ENCODE measurements around the gene ZNRD2.

Gene ZNRD2

GRCh38 chr11:65574109-65574810 lies 4.0 kb downstream of the ZNRD2 start:
- TF ChIP-seq CTCF (IDR thresholded peaks at IDR 0.05; ENCODE audit: insufficient read depth, low read length, poor library complexity, severe bottlenecking): peak; percentile 64
- no peak for TF ChIP-seq EZH2phosphoT487 (conservative IDR thresholded peaks at IDR 0.05; ENCODE audit: low read length)
- Histone ChIP-seq H3K36me3 (ENCODE audit: low read length) (no peaks in the 10 kb centered on the region), H3K4me3 (ENCODE audit: insufficient read depth, low read length, poor library complexity, severe bottlenecking) (peak overlapping the region; percentile 62), H3K27me3 (ENCODE audit: low read length) (no peaks in the 10 kb centered on the region), H3K9me2 (replicated peaks; ENCODE audit: insufficient read depth, low read length) (no peaks in the 10 kb centered on the region), H3K4me2 (ENCODE audit: low read depth, low read length, poor library complexity, severe bottlenecking) (peak overlapping the region; percentile 97), H3K9me3 (ENCODE audit: insufficient read depth, low read length) (no peaks in the 10 kb centered on the region), H3K79me2 (ENCODE audit: insufficient read depth, low read length) (peaks cover 10% of the 10 kb centered on the region; the same call in 1 of the 2 replicates), H2AFZ (ENCODE audit: low read depth, low read length, severe bottlenecking) (peak overlapping the region; percentile 43), H4K20me1 (ENCODE audit: low read depth, low read length) (no peaks in the 10 kb centered on the region), H3F3A (ENCODE audit: insufficient read depth) (peaks cover 11% of the 10 kb centered on the region), H3K27ac (ENCODE audit: low read depth, low read length) (peak overlapping the region; percentile 74), H3K9ac (ENCODE audit: low read length) (peak overlapping the region; percentile 84)

GRCh38 chr11:65574811-65575567 lies 4.7 kb downstream of the ZNRD2 start:
- H3K4me2 ChIP-seq (ENCODE audit: low read depth, low read length, poor library complexity, severe bottlenecking): peak overlapping the region; percentile 73
- peaks cover 11% of the 10 kb centered on the region for H3F3A ChIP-seq (ENCODE audit: insufficient read depth)
- no peaks in the 10 kb centered on the region for H3K36me3 ChIP-seq (ENCODE audit: low read length)
- H3K9me2 ChIP-seq (replicated peaks; ENCODE audit: insufficient read depth, low read length): no peaks in the 10 kb centered on the region
- H3K27me3 ChIP-seq (ENCODE audit: low read length): no peaks in the 10 kb centered on the region
- peak overlapping the region; percentile 74 for H3K27ac ChIP-seq (ENCODE audit: low read depth, low read length)
- TF ChIP-seq CTCF (IDR thresholded peaks at IDR 0.05; ENCODE audit: insufficient read depth, low read length, poor library complexity, severe bottlenecking) (no peak), EZH2phosphoT487 (conservative IDR thresholded peaks at IDR 0.05; ENCODE audit: low read length) (no peak)
- peak overlapping the region; percentile 84 for H3K9ac ChIP-seq (ENCODE audit: low read length)
- H2AFZ ChIP-seq (ENCODE audit: low read depth, low read length, severe bottlenecking): peak overlapping the region; percentile 43
- H3K4me3 ChIP-seq (ENCODE audit: insufficient read depth, low read length, poor library complexity, severe bottlenecking): peak overlapping the region; percentile 62
- peaks cover 6% of the 10 kb centered on the region; the same call in 1 of the 2 replicates for H3K79me2 ChIP-seq (ENCODE audit: insufficient read depth, low read length)
- H4K20me1 ChIP-seq (ENCODE audit: low read depth, low read length): no peaks in the 10 kb centered on the region
- H3K9me3 ChIP-seq (ENCODE audit: insufficient read depth, low read length): no peaks in the 10 kb centered on the region

GRCh38 chr11:65575568-65576231 lies 5.4 kb downstream of the ZNRD2 start, which contains the start of gene EHBP1L1:
EHBP1L1 (plus strand) TSS chr11:65576053; CDS start chr11:65576303, 250 bp downstream.
- H4K20me1 ChIP-seq (ENCODE audit: low read depth, low read length): no peaks in the 10 kb centered on the region
- H3K27ac ChIP-seq (ENCODE audit: low read depth, low read length): peak within 1 kb of the TSS; percentile 74
- no peaks in the 10 kb centered on the region for H3K27me3 ChIP-seq (ENCODE audit: low read length)
- H3K79me2 ChIP-seq (ENCODE audit: insufficient read depth, low read length): peaks cover 3% of the 10 kb centered on the region; the same call in 1 of the 2 replicates
- H3F3A ChIP-seq (ENCODE audit: insufficient read depth): peaks cover 11% of the 10 kb centered on the region
- H3K4me2 ChIP-seq (ENCODE audit: low read depth, low read length, poor library complexity, severe bottlenecking): peak within 1 kb of the TSS; percentile 73
- peak within 1 kb of the TSS; percentile 31 for H2AFZ ChIP-seq (ENCODE audit: low read depth, low read length, severe bottlenecking)
- TF ChIP-seq CTCF (IDR thresholded peaks at IDR 0.05; ENCODE audit: insufficient read depth, low read length, poor library complexity, severe bottlenecking): no peak
- H3K4me3 ChIP-seq (ENCODE audit: insufficient read depth, low read length, poor library complexity, severe bottlenecking): peak within 1 kb of the TSS; percentile 62
- H3K9me3 ChIP-seq (ENCODE audit: insufficient read depth, low read length): no peaks in the 10 kb centered on the region
- H3K36me3 ChIP-seq (ENCODE audit: low read length): no peaks in the 10 kb centered on the region
- peak within 1 kb of the TSS; percentile 84 for H3K9ac ChIP-seq (ENCODE audit: low read length)
- no peaks in the 10 kb centered on the region for H3K9me2 ChIP-seq (replicated peaks; ENCODE audit: insufficient read depth, low read length)
